Body of pancreas (tissue), 4 donors: ENCODE measurements around the gene SOX6. TPM values are rescaled to one million over a fixed set of nuclear protein-coding genes. Genes with fewer than 3 reads are reported as not detected.

ENCODE experiments used
- ATAC-seq: fragments of 150-250 bp; one replicate; pipeline ENCODE4 v1.9.1; 2016
- DNase-seq, 4 donors: peaks; one replicate each; pipeline ENCODE4 v3.0.0-alpha.2; 2019
- H3K27ac ChIP-seq, 4 donors: fragments of 200-600 bp; sonication (generic); 1 replicate in 3 of 4; 2 replicates in 1 of 4; pipeline versions ENCODE4 v1.5.1 to v1.6.1; 2016 to 2019; ENCODE audit warnings: mild to moderate bottlenecking in 1 of 4, mixed read lengths in 1 of 4, moderate library complexity in 1 of 4
- H3K27me3 ChIP-seq, 2 donors: fragments of 200-600 bp; sonication (generic); one replicate each; pipeline ENCODE4 v1.6.0; 2016; ENCODE audit warnings: mild to moderate bottlenecking in 1 of 2
- H3K36me3 ChIP-seq, 2 donors: fragments of 200-600 bp; sonication (generic); replicated peaks in 1 of 2; 2 replicates each; pipeline ENCODE4 v1.5.1; 2016; ENCODE audit warnings: low read depth in 2 of 2; ENCODE audit not compliant: insufficient read depth in 1 of 2
- H3K4me1 ChIP-seq: fragments of 200-600 bp; sonication (generic); one replicate; pipeline ENCODE4 v1.6.0; 2016
- H3K4me3 ChIP-seq, 2 donors: fragments of 200-600 bp; sonication (generic); 1 replicate in 1 of 2; 2 replicates in 1 of 2; pipeline ENCODE4 v1.5.1; 2016 to 2019
- H3K9me3 ChIP-seq, 3 donors: fragments of 200-600 bp; sonication (generic); 1 replicate in 2 of 3; 2 replicates in 1 of 3; pipeline ENCODE4 v1.5.1; 2016
- POLR2A ChIP-seq, 3 donors: fragments of 450-650 bp; IDR thresholded peaks; one replicate each; pipeline ENCODE4 v1.6.1; 2016; ENCODE audit warnings: antibody characterized with exemption in 3 of 3, mild to moderate bottlenecking in 2 of 3
- WGBS, 2 donors: methylation state at CpG; one replicate each; pipeline ENCODE4 v1.1.5; 2017; 5-methylcytosine and 5-hydroxymethylcytosine counted together
- intact Hi-C: fragments of 100-400 bp; cut with DNase I; formaldehyde crosslinking; loops from one replicate; pipeline ENCODE4 v1.15.1; 2023
- total RNA-seq, 2 donors: library from RNA; depleted of rRNA; stranded (reverse); fragments of >200 nt; gene quantifications; one replicate each; pipeline ENCODE4 v1.1.0, GENCODE V29; 2016
- TF ChIP-seq, protein P1 (sequence below), 7 experiments: fragments of 450-650 bp in 4 of 7; fragments of 200-600 bp in 3 of 7; sonication (generic) in 3 of 7; IDR thresholded peaks; one replicate each; pipeline ENCODE4 v1.5.1; 2016 to 2019; ENCODE audit warnings: antibody characterized with exemption in 7 of 7

The SOX6 gene
- total RNA-seq, 2 donors from 2014 or later = 21.4 to 23.6 TPM

DNA sequence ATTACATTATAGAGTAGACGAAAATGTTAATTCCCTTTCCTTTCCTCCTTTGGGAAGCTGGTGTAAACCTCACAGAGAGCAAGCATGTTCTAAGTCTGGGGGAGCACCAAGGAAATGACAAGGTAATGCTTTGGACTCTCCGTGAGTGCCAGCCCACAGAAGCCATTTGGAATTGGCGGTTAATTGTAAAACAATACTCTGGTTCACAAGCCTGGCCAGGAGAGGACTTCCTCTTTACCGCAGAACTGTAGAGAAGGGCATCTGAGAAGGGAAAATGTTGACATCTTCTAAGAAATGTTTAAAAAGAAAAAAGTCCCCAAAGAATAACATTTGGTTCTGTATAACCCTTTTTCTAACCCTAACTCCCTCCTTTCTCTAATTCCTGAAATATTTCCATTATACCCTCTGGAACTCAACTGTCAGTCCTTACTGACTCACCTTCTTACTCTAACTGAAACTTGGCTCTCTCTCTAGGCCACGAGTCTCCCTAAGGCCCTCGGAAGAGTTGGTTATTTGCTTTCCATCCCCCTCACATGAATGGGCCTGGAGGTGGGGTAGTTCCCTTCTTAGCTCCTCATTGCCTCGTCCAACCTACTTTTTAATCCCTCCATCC lies 379.8 kb downstream of the SOX6 start:
- no peak for DNase-seq
- WGBS, 2 donors = 72 to 85% methylated on average over 7 of the region's 7 CpGs
- Histone ChIP-seq H3K4me3 (no peak overlapping the region), H3K9me3 (no peaks in the 10 kb centered on the region), H3K27me3 (no peaks in the 10 kb centered on the region), H3K27ac (no peak overlapping the region), H3K36me3 (no peaks in the 10 kb centered on the region), H3K4me1 (peaks cover 10% of the 10 kb centered on the region)
- intact Hi-C loops = no loop called here
- TF ChIP-seq, protein P1, sequence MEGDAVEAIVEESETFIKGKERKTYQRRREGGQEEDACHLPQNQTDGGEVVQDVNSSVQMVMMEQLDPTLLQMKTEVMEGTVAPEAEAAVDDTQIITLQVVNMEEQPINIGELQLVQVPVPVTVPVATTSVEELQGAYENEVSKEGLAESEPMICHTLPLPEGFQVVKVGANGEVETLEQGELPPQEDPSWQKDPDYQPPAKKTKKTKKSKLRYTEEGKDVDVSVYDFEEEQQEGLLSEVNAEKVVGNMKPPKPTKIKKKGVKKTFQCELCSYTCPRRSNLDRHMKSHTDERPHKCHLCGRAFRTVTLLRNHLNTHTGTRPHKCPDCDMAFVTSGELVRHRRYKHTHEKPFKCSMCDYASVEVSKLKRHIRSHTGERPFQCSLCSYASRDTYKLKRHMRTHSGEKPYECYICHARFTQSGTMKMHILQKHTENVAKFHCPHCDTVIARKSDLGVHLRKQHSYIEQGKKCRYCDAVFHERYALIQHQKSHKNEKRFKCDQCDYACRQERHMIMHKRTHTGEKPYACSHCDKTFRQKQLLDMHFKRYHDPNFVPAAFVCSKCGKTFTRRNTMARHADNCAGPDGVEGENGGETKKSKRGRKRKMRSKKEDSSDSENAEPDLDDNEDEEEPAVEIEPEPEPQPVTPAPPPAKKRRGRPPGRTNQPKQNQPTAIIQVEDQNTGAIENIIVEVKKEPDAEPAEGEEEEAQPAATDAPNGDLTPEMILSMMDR (IDR thresholded peaks at IDR 0.05) = no peak
- TF ChIP-seq POLR2A (IDR thresholded peaks at IDR 0.05) = no peak
- no peak for ATAC-seq

DNA sequence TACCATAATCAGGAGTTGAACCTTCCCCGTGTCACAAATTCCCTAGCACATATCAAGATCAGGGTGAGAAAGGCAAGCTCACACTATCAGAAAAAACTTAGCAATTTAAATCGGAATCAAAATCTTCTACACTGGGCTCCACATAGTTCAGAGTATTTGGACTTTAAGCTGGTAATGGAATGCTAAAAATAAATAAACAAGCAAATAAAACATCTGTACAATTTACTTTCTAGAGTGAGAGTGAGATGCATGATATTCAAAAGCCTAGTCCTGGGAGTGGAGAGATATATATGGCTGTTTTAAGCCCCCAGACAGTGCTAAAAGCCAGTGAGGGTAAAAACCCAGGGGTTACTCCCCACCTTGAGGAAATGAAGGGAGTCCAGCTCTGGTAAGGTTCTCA lies 380.6 kb downstream of the SOX6 start:
- intact Hi-C loops = no loop called here
- 69 to 70% methylated on average over 2 of the region's 2 CpGs for WGBS, 2 donors
- no peak for ATAC-seq
- Histone ChIP-seq H3K4me3 (no peak overlapping the region), H3K27me3 (no peaks in the 10 kb centered on the region), H3K36me3 (no peaks in the 10 kb centered on the region), H3K27ac (no peak overlapping the region), H3K9me3 (no peaks in the 10 kb centered on the region), H3K4me1 (peaks cover 3% of the 10 kb centered on the region)
- no peak for TF ChIP-seq POLR2A (IDR thresholded peaks at IDR 0.05)
- TF ChIP-seq, protein P1 (IDR thresholded peaks at IDR 0.05) = no peak
- DNase-seq = no peak

DNA sequence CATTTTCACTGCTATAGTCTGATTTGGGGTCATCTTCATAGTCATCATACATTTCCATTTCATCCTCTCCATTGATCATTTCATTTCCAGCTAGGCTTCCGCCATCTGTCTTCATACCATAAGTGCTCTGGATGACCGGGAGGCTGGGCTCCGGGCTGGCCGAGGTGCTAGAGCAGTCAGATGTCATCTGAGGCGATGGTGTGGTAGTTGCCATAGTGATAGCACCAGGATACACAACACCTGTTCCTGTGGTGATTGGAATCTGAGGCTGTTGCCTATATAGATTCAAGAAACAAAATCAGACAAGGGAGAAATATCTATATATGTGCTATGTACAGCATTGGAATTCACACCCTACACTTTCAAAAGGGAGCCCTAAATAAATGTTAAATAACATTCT lies 383.5 kb downstream of the SOX6 start:
- Histone ChIP-seq H3K4me3 (no peak overlapping the region), H3K27me3 (no peaks in the 10 kb centered on the region), H3K9me3 (no peaks in the 10 kb centered on the region), H3K36me3 (no peaks in the 10 kb centered on the region), H3K4me1 (peaks cover 16% of the 10 kb centered on the region), H3K27ac (no peak overlapping the region)
- 83 to 89% methylated on average over 5 of the region's 5 CpGs for WGBS, 2 donors
- intact Hi-C loops = no loop called here
- TF ChIP-seq, protein P1 (IDR thresholded peaks at IDR 0.05) = no peak
- no peak for TF ChIP-seq POLR2A (IDR thresholded peaks at IDR 0.05)
- ATAC-seq (no peak), DNase-seq (no peak)

DNA sequence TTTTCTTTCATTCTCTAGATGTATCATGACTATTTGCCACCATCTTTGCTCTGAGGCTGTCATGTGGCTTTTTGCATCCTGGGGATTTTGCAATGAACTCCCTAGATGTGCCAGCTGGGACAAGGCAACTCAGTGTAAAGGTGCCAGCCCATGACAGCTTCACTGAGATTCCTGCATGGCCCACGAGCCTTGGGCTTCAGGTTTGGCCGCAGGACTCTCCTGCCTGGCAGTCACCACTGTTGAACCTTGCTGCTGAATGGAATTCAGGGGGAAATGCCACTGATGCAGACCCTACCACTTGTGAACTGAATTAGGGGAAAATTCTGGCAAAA lies 385.2 kb downstream of the SOX6 start:
- WGBS, 2 donors = 93% methylated on average over 2 of the region's 2 CpGs; no CpG with 5 or more reads in 1 of the 2 donors
- Histone ChIP-seq H3K9me3 (no peaks in the 10 kb centered on the region), H3K27ac (peak overlapping the region in 1 of 4 donors; percentile 48), H3K27me3 (no peaks in the 10 kb centered on the region), H3K36me3 (no peaks in the 10 kb centered on the region), H3K4me3 (no peak overlapping the region), H3K4me1 (peaks cover 16% of the 10 kb centered on the region)
- no peak for DNase-seq
- intact Hi-C loops = no loop called here
- ATAC-seq = no peak
- TF ChIP-seq, protein P1 (IDR thresholded peaks at IDR 0.05) = no peak
- TF ChIP-seq POLR2A (IDR thresholded peaks at IDR 0.05) = no peak

DNA sequence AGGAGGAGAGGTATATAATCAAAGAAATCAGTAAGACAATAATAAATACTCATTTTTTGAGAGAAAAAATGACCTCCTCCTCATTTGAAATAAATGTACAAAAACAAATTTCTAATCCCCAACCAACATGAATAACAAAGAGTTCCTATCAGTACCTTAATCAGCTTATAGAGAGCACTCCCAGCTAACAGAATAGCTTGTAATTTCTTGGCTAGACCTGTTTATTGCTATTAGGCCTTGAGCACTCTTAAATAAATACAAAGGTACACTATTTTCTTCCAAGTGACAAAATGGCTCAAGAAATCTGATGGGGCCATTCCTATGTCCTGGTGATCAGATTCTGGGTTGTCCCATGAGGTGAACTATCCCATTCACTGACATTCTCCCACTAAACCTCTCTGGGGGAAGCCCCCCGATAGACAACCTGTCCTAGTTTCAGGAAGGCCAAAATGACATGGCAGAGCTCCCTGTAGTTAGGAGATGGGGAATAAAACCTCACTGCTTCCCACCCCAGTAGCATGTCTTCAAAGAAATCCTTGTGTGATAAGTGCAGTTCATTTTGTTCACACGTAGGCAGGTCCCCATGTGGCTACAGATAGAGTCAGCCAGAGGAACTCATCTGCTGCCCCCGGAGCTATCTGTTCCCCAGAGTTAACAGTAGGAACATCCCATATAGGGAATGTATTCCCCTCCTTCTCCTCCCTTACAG lies 385.7 kb downstream of the SOX6 start:
- 87 to 93% methylated on average over 3 of the region's 3 CpGs for WGBS, 2 donors
- ATAC-seq (no peak), DNase-seq (no peak)
- TF ChIP-seq POLR2A (IDR thresholded peaks at IDR 0.05) = no peak
- TF ChIP-seq, protein P1 (IDR thresholded peaks at IDR 0.05) = no peak
- no peak overlapping the region for H3K4me3 ChIP-seq
- no peaks in the 10 kb centered on the region for H3K27me3 ChIP-seq
- no peaks in the 10 kb centered on the region for H3K36me3 ChIP-seq
- H3K4me1 ChIP-seq = peaks cover 20% of the 10 kb centered on the region
- peak overlapping the region in 3 of 4 donors; percentile 48 to 62 (median 50) for H3K27ac ChIP-seq
- intact Hi-C loops = no loop called here
- no peaks in the 10 kb centered on the region for H3K9me3 ChIP-seq
